Stimulated activated CD4-positive, alpha-beta T cell treated with anti-CD3 and anti-CD28 coated beads, TNF-alpha, amount 100 ng/mL, for 4 hours (primary cell): ENCODE measurements around the gene GID8.

Experiments
- DNase-seq, 3 experiments: peaks; one replicate each; pipeline ENCODE4 v3.0.0-alpha.2; 2020; ENCODE audit warnings: low read depth in 3 of 3

The GID8 gene

GRCh38 chr20:62938105-62938888 is at the start of gene GID8:
Gene GID8 (plus strand): TSS chr20:62938147. CDS start chr20:62941503, 3,356 bp downstream.
- DNase-seq: peak in 1 of 3 experiments; percentile 42

GRCh38 chr20:62888406-62888805 is 49.5 kb upstream of the GID8 start:
- no peak for DNase-seq

GRCh38 chr20:62888910-62889309 is 49.0 kb upstream of the GID8 start:
- no peak for DNase-seq

GRCh38 chr20:62889411-62889810 is 48.5 kb upstream of the GID8 start:
- no peak for DNase-seq

- DNase-seq: no peak
These were observed 48.1 kb upstream of the GID8 start for GRCh38 chr20:62889871-62890270.

GRCh38 chr20:62890444-62890843 is 47.5 kb upstream of the GID8 start:
- DNase-seq: no peak

- no peak for DNase-seq
These were observed 46.8 kb upstream of the GID8 start for GRCh38 chr20:62891111-62891510.

- no peak for DNase-seq
These were observed 45.3 kb upstream of the GID8 start for GRCh38 chr20:62892348-62893304.

- no peak for DNase-seq
These were observed 44.2 kb upstream of the GID8 start for GRCh38 chr20:62893700-62894099.

GRCh38 chr20:62894261-62894660 is 43.7 kb upstream of the GID8 start:
- DNase-seq: no peak

GRCh38 chr20:62895539-62895938 is 42.4 kb upstream of the GID8 start:
- DNase-seq: no peak

- no peak for DNase-seq
These were observed 41.4 kb upstream of the GID8 start for GRCh38 chr20:62896526-62896925.

- no peak for DNase-seq
These were observed 40.3 kb upstream of the GID8 start for GRCh38 chr20:62897666-62898065.

- DNase-seq: no peak
These were observed 39.6 kb upstream of the GID8 start for GRCh38 chr20:62898093-62898964.

GRCh38 chr20:62898970-62899632 is 38.8 kb upstream of the GID8 start:
- no peak for DNase-seq

GRCh38 chr20:62899633-62900051 is 38.3 kb upstream of the GID8 start:
- DNase-seq: no peak

- peak; percentile 49 to 54 (median 50) for DNase-seq
These were observed 37.8 kb upstream of the GID8 start for GRCh38 chr20:62900052-62900691.

- DNase-seq: no peak
These were observed 37.0 kb upstream of the GID8 start for GRCh38 chr20:62900692-62901584.

GRCh38 chr20:62901891-62902290 is 36.1 kb upstream of the GID8 start:
- DNase-seq: no peak
